GM21423 (cell line): ENCODE results near the gene ARID1B.

ENCODE experiments used
- ATAC-seq: cut with Tn5 transposase; IDR thresholded peaks from one replicate; pipeline ENCODE4 v1.9.1; 2021; ENCODE audit warnings: mild to moderate bottlenecking, moderate library complexity; ENCODE audit not compliant: unreplicated experiment

The ARID1B gene

DNA sequence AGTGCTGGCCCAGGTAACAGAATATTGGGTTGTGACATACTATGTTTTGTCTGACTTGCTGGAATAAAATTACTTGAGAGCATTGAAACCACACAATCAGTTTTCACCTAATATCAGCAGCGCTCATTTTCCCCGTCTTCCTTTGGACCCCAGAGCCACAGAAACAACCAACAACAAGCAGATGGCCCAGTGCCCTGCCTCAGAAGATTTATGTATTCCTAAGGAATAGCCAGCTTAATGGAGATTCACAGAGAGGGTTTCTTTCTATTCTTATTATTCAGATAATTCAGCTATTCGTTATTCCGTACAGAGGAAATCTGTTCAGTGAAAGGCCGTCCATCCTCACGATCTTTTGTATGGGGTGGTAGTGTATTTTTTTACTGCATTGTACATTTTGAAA is 391.3 kb downstream of the ARID1B start:
- no peak for ATAC-seq

GRCh38 chr6:157169226-157169625 is 392.0 kb downstream of the ARID1B start:
- ATAC-seq = no peak

GRCh38 chr6:157169656-157170055 is 392.5 kb downstream of the ARID1B start:
- ATAC-seq = no peak

- no peak for ATAC-seq
Measured at GRCh38 chr6:157170535-157170934, 393.4 kb downstream of the ARID1B start.

GRCh38 chr6:157171801-157172200 is 394.6 kb downstream of the ARID1B start:
- no peak for ATAC-seq

DNA sequence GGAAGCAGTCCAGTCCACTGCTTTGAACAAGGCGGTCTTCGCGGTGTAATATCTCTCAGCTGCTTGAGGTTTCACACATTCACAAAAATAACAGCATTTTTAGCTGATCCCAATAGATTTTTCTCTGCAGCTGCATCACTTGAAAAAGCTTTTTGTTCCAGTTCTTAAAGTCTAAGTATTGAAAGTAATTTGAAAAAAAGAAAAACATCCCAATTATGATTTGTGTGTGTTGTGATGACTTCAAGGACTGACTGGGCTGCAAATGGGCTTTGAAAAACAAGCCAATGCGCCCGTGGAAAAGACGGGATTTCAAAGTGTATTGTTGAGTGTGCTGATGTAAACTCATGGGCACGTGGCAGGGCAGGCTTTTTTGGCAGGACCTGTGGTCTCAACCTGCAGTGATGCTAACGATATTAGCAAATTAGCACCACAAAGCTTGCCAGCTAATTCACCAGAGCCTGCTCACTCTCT is 395.1 kb downstream of the ARID1B start:
- ATAC-seq = no peak

DNA sequence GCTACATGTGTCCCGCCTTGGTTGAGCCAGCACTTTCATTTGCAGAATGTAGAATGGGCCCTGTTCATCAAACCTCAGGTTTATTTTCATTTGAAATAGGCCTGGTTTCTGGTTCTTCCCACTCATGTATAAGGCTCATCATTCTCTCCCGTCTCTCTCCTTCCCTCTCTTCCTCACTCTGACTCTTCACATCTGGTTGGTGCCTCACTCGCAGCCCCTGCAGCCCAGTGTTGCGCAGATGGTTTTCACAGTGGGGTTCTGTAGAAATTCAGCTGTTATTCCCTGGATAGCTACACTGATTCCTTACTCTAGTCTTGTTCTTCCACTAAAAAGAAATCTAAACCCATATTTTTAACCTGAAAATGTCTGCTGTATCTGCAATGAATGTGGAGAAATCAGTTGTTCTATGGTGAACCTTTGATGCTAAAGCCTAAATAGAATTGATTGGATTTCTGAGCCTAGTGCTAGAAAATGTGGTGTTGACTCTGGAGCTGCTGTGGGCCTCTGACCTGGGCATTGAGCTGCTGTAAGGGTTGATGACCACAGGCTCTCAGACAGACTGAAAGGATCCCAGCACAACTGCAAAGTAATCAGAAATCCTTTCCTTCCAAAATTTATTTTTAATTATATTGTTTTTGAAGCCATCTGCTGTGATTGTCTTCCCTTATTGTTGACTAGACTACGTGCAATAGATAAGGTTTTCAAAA is 395.8 kb downstream of the ARID1B start:
- ATAC-seq = no peak

DNA sequence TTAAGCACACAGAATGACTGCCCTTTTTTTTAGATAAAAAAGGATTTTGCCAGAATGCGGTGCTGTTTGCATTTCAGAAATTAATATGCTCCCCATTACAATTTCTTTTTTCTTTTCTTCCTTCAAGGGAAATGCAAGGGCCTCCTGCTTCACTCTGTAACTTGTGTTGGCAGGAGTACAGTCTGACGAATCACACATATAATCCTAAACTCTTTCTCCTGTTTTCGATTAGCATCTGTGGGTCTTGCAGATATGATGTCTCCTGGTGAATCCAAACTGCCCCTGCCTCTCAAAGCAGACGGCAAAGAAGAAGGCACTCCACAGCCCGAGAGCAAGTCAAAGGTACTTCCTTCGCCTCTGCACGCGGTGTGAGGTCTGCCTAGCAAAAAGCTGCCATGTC is 396.6 kb downstream of the ARID1B start:
- no peak for ATAC-seq

DNA sequence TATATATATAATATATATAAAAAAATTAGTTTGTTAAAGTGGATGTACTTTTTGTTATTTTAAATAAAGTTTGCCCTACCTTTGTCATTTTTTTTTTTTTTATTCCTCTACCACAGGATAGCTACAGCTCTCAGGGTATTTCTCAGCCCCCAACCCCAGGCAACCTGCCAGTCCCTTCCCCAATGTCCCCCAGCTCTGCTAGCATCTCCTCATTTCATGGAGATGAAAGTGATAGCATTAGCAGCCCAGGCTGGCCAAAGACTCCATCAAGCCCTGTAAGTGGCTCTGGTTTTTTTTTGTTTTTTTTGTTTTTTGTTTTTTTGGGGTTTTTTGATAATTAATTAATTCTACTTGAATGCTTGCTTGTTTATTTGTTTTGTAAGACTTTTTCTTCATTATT is 397.6 kb downstream of the ARID1B start:
- no peak for ATAC-seq

DNA sequence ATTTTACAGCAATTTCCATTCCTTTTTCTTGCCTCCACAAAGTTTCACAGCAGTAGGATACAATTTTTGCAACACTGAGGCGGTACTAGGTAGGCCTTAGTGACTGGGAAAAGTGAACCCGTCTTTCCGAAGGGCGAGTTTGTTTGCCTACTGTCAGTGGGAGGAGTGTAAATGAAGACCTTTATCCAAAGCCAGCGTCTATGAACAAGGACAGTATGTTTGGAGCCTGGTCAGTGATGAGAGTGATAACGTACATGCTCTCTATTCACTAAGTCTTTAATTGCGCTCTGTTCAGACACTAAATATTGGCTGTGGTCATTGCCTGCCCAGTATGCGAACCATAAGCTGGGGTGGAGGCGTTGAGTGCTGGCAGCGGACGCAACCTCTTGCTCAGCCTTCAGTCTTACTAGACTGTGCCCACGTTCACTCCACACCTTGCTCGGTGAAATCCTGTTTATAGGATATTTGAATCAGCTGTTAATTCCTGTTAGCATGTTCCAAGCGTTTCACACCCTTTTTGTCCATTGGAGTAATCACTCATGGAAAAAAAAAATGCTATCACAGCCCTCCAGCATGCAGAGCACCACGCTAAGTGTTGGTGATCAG is 400.7 kb downstream of the ARID1B start:
- no peak for ATAC-seq

GRCh38 chr6:157181649-157182048 is 404.5 kb downstream of the ARID1B start:
- ATAC-seq = no peak

- no peak for ATAC-seq
Measured at GRCh38 chr6:157182503-157183264, 405.5 kb downstream of the ARID1B start.

GRCh38 chr6:157184202-157185015 is 407.2 kb downstream of the ARID1B start:
- no peak for ATAC-seq

DNA sequence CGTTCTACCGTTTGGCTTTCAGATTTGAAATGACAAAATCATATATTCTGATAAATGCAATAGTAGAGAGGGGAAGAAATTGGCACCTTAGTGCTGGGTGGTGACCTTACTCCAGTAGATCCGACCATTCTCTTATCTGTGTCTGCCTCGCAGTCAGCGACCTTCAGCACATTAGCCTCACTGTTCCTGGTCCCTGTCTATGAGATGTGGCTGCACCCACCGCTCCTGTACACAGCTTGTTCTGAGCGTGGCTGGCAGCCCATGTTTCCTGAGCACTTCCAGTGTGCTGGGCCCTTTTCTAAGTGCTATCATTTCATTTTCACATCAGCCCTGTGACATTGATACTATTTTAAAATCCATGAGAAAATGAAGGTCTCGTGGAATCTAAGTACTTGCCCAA is 408.0 kb downstream of the ARID1B start:
- no peak for ATAC-seq

DNA sequence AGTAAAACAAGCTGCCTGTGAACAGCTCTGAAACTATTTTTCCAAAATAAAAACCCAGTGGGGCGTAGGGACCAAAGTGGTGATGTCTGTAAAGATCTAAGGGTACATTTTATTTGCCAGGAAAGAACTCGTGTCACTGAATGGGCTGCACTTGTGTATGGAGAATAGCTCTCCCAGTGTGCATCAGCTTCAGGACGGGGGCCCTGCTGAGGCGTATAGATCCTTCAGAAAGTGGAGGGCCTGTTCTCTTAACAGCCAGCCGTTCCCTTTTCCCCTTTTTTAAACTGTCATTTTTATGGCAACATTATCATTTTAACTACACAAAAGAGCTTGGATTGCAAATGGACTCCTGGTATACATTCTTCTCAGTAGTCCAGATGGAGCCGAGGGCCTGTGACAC is 408.8 kb downstream of the ARID1B start:
- no peak for ATAC-seq

DNA sequence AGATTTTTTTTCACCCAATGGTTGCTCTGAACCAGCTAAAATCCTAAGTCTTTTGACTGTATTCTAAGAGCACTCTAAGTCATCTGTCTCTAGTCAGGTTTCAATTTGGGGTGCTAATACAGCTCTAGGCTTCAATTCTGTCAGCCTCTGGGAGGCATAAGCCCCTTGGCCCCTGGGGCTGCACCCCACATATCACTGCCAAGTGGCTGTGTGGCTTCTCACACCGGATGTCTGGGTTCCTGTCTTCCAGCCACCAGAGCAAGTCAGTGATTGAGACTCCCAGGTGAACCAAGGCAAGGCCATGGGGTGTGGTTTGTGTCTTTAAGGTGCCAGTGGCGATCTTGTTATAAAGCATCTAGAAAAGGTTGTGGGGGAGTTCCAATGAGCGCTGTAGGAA is 409.6 kb downstream of the ARID1B start:
- ATAC-seq = no peak

DNA sequence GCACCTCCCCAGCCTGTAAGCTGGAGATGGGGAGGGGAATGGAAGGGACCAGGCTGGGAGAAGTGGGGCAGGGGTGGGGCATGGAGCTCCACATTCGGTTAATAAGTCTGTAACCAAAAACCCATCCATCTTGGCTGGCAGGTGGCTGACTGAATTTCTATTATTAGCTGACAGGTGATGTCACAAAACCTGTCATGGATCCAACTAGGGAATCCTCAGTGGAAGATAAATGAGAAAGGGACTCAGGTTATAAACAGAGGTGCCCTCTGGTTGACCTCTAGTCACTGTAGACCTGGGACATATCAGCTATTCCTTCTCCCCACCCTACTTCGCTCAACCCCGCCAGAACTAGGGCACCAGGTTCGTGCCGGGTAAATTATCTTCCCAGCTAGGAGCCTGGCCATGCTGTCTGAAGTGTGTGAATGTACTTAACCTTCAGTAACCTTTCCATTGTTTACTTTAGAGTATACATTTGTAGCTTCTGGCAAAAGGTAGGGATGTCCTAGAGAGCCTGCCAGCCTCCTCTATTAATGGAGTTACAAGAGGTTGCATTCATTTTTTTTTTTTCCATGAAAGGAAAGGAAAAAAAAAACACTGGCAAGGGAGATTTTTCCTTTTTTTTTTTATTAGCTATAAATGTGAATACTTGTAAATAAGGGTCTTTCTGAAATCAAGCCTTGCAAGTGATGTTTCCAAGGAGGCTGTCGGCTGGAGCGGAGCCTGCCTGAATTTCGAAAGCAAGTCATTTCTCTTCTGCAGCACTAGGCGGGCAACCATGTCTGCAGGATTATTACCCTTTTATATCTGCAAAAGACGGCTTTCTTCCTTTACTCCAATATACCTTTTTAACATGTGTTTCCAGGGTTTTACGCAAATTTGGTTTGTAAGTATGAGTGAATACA is 410.3 kb downstream of the ARID1B start:
- no peak for ATAC-seq

DNA sequence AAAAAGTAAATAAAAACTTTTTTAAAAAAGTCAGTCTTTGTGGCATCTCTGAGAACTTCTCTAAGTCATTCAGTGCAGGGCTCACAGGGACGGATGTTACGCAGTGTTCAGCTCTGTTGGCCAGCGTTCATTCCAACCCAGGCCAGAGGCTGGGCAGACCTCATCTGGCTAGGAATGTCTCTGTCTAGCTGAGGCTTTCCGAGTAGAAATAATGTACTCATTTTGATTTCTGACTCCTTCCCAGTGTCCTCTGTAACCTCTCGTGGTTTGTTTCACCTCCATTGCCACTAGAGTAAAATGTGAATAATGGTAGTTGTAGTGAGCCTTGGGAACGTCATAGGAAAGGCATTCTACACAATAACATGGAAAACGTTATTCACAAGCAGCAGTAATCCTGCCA is 411.0 kb downstream of the ARID1B start:
- no peak for ATAC-seq

DNA sequence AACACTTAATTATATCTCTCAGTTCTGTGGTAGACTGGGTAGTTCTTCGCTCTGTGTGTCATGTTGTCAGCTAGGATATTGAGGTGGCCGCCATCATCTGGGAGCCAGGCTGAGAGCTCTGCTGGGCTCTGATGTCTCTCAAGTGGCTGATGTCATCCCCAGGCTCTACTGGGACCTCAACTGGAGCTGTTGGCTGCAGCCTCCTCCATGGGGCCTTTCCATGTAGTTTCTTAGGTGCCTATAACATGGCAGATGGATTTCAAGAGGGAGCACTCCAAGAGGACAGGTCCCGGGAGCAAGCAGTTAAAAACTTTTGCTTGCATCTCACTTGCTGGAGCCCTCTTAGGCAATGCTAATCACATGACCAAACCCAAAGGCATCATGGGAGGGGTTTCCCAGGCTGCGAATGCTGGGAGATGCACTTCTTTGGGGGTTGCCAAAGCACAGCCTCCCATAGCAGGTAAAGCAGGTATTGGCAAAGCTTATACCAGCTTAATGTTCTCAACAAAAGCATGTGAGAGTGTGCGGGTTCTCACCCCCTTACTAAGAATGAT is 416.3 kb downstream of the ARID1B start:
- no peak for ATAC-seq

DNA sequence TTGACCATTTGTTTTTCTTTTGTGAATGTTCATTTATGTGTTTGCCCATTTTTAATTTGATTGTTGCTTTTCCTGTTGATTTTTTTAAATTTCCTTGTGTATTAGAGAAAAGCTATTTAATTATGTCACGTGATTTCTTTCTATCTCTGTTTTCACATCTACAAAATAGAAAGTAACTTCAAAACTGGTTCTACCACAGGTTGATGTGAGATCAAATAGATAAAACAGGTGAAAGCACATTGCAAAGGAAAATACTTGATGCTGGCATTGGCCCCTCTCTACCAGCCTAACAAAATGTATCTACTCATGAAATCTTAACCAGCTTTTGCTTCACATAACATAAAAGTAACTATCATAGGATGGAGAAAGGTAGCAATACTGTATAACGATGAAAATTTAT is 416.9 kb downstream of the ARID1B start:
- no peak for ATAC-seq
